ENCODE data around the gene ITGB1BP1.

The ITGB1BP1 gene

DNA sequence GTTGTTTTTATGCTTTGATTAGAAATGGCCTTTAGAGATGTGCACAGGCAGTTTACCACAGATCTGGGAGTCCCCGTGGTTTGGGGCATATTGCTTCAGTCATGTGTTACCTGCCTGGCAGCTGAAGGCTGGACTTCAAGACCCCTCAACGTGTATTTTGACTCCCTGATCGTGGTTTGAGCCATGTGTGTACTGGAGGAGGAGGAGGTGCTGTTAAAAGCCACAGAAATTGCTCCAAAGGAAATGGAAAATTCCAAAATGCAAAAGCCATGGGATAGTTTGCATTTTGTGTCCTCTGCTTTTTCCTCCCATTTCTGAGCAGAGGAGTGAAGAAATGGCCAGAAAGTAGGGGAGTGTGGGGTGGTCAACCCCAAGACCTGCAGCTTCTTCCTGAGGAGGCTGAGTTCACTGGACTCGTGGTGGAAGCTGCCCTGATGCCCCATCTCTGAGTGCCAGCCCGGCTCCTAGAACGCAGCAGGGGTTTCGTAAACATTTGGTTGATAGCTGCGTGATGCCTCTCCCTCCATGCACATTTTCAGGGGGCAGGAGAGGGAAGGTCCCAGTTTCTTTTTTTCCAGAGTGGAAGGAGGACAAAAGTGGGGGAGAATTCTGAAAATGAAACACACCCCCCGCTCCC lies 45.7 kb downstream of the ITGB1BP1 start:
- no peak for DNase-seq

DNA sequence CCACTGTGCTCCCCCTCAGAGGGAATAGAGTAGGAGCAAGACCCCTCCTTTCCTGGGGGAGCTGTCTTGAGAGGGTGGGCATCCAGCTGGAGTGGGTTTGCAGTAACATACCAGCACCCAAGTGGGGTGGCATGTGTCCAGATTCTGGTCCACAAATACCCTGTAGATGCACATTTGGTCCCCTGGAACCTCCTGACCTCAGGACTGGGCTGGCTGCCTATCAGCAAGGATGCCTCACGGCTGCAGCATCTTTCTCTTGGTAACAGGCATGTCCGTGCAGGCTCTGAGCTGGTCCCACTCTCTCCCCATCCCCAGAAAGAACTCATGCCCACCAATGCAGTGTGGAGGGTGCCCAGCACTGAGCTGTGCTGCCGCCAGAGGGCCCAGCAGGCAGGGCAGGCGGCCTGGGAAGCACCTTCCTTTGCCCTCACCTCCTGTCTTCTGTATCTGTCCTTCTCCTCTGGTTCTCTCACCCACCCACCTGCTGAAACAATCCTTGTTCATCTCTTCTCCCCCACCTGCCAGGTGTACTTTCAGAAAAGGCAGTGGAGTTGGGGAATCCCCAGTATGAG lies 47.4 kb downstream of the ITGB1BP1 start:
- no peak for DNase-seq

DNA sequence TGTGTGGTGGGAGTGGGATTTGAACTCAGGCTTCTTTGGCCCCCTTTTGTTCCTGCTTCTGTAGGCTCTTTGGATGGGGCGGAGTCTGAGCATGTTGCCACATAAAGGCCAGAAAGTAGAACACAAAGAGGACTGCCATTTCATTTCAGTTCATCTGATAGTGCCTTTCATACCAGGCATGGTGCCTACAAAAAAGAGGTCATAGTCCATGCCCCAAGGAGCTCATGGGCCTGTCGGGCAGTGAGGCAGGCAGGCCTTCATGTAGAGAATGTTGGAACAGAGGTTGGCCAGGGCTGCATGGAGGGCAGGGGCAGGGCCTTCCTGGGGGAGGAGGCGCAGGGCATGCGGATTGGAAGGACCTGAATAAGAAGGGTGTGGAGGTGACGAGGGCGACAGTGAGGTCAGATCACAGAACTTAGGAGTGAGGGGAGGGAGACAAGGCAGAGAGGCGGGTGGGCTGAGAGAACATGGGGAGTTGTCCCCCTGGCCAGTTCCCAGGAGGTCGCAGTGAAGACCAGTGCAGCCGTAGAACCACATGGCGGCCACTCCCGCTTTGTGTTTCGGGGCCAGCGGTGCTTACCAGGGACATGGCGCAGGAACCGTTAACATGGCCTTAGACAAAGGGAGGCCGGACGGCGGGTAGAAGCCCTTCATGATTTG lies 49.1 kb downstream of the ITGB1BP1 start:
- no peak for DNase-seq

DNA sequence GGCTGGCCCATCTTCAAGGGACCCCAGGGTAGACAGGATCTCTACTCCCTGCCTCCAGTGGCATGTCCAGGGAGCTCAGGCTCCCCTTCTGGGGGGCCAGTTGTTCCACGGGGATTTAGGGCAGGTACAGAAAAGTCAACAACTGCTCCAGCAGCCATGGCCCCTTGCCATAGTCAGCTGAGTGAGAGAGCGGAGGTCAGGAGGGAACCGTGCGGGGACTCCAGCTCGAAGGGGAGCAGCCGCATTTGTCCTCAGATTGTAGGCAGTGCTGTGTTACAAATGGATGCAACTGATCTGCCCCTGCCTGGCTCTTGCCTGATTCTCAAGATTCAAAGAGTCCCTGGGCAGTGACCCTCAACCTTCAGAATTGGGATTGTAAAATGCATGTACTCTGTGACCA lies 49.9 kb downstream of the ITGB1BP1 start:
- DNase-seq: no peak

DNA sequence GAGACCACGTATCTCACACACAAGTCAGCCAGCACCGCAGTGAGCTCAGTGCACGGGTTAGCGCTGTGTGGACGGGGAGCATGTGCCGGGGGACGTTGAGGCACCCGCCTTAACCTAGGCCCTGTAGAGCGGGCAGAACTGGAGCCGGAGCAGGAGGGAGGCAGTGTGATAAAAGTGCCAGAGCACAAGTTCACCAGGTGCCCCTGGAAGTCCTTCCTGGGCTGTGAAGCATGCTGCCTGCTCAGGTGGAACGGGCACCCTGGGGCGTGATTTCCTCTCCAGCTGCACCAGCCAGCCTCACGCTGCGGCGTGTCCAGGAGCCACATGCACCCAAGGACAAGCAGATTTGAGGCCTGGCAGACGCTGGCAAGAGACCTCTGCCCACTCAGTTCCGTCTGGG lies 50.3 kb downstream of the ITGB1BP1 start:
- DNase-seq: no peak

- no peak for DNase-seq
Observed at GRCh38 chr2:9370746-9371145, 52.6 kb downstream of the ITGB1BP1 start.

GRCh38 chr2:9366026-9366425 lies 57.3 kb downstream of the ITGB1BP1 start:
- DNase-seq: no peak

GRCh38 chr2:9365498-9366019 lies 57.8 kb downstream of the ITGB1BP1 start:
- no peak for DNase-seq

- DNase-seq: no peak
Observed at GRCh38 chr2:9364791-9365497, 58.4 kb downstream of the ITGB1BP1 start.

- no peak for DNase-seq
Observed at GRCh38 chr2:9364373-9364772, 59.0 kb downstream of the ITGB1BP1 start.

DNA sequence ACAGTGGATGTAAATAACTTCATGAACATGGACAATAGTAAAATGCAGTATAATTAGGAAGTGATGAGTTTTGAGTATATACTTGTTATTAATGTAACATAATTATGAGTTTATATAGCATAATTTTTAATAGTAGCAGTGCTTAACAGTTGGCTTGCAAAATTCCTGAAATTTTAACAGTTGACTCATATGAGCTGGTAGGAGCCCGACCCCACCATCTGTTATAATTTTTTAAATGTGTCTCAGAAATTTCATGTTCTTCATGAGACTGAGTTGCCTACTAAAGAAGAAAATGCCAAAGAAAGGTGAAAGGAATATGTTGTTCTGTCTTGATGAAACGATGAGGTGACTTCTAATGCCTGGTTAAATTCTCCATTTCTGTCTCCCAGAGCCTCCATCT lies 62.6 kb downstream of the ITGB1BP1 start:
- DNase-seq: no peak

DNA sequence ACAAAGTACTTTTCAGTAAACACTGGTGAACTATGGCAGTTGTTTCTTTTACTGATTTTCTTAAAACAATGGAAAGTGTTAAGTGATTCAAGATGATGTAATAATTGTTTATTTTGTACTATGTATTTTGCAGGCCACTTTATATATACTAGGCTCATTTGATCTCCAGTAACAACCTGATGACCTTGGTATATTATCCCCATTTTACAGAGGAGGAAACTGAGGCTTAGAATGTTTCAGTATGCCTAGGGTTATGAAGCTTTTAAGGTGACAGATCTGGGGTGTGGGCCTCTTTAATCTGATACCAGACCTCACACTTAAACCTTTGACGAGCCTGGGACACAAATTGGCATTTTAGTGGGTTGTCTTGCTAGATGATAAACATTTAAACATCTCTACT lies 63.2 kb downstream of the ITGB1BP1 start:
- no peak for DNase-seq

- no peak for DNase-seq
Observed at GRCh38 chr2:9359463-9359862, 63.9 kb downstream of the ITGB1BP1 start.

- no peak for DNase-seq
Observed at GRCh38 chr2:9358846-9359245, 64.5 kb downstream of the ITGB1BP1 start.

DNA sequence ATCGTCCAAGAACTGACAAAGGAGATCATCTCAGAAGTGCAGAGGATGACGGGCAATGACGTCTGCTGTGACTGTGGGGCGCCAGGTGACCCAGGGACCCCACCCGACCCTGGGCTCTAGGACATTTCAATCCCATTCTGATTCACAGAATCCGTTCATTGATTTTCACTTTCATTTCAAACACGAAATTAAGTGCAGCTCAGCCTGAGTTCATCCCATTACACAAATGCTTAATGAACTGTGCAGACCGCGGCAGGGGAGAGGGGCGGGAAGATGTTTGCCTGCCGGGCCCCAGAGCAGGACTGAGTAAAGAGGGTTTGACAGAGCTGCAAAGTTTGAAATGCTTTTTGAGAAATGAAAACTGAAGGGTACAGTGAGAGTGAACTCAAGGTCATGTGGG lies 67.1 kb downstream of the ITGB1BP1 start:
- no peak for DNase-seq

DNA sequence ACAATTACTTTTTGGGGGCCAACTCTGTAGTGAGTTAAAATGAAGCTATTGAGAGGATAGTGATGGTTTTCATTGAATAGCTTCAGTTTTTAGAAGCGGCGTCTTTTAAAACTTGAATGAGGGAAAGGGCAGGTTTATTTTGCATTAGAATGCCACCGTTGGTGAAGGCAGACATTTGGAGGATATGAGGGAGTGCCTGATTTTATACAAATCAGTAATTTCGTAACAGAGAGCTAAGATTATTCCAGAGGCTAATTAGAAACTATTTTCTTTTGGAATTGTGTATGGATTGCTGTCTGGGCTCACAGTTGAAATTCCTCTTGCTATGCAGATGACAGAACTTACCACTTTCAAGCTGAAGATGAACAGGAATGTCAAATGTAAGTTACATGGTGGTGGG lies 67.6 kb downstream of the ITGB1BP1 start:
- DNase-seq: no peak

DNA sequence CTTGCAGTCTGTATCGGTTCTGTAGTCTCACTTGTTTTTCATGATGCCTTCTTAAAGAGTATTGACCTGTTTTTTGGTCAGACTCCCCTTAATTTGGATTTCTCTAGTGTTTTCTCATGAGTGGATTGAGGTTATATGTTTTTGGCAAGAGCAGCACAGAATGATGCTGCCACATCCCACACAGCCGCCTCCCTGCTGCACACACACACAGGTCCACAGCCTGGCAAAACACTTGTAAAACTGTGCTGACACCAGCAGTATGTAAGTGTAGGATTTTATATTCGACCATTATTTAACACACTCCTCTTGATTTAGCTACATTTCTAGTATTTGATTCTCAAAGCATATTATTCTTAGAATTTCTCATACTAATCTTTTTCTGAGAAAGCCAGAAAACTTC lies 68.1 kb downstream of the ITGB1BP1 start:
- no peak for DNase-seq

- no peak for DNase-seq
Observed at GRCh38 chr2:9354318-9354717, 69.0 kb downstream of the ITGB1BP1 start.

Data from stimulated activated CD4-positive, alpha-beta T cell treated with anti-CD3 and anti-CD28 coated beads, Interleukin-4, amount 100 ng/mL, for 4 hours (primary cell).